ENCODE results near the gene DNAH1. TPM values are rescaled to one million over a fixed set of nuclear protein-coding genes. Genes with fewer than 3 reads are reported as not detected.
A peak's percentile ranks its signal among the peaks of the same experiment; 100 is the strongest.
"Not testable (repeated sequence)": the region's sequence is repeated elsewhere in the genome, so short reads cannot be mapped to it uniquely, and the experiment has no call there.

DNAH1 gene
- total and polyA plus RNA-seq, 2 experiments from 2014 or later = 0.81 to 1.8 TPM

GRCh38 chr3:52272172-52272571 lies 43.9 kb upstream of the DNAH1 start:
- Histone ChIP-seq H4K20me1 (replicated peaks; ENCODE audit: insufficient read depth) (peaks cover 85% of the 10 kb centered on the region), H3K27ac (ENCODE audit: low read depth) (peak overlapping the region; percentile 77), H3F3A (replicated peaks; ENCODE audit: low read depth) (peaks cover 11% of the 10 kb centered on the region; the same call in 1 of the 2 replicates), H3K36me3 (ENCODE audit: insufficient read depth) (peaks cover 32% of the 10 kb centered on the region), H3K4me1 (ENCODE audit: insufficient read depth) (peaks cover 14% of the 10 kb centered on the region), H3K79me2 (replicated peaks; ENCODE audit: insufficient read depth) (peaks cover 98% of the 10 kb centered on the region)
- not testable (repeated sequence) for H3K27me3 Mint-ChIP-seq (ENCODE audit: insufficient read depth, low read depth, poor library complexity); H3K27ac Mint-ChIP-seq; H3K4me3 ChIP-seq; H3K4me2 ChIP-seq; H3K9me2 ChIP-seq (ENCODE audit: insufficient read depth); DNase-seq (ENCODE audit: low spot score); H2AFZ ChIP-seq; H3K4me3 Mint-ChIP-seq; H3K9me3 Mint-ChIP-seq; H3K27me3 ChIP-seq (ENCODE audit: insufficient read depth); ATAC-seq
- H3K4me1 Mint-ChIP-seq = peaks cover 13% of the 10 kb centered on the region
- peaks cover 66% of the 10 kb centered on the region for H3K36me3 Mint-ChIP-seq (ENCODE audit: low read depth)

GRCh38 chr3:52272831-52273230 lies 43.3 kb upstream of the DNAH1 start:
- H3K27ac Mint-ChIP-seq = no peak overlapping the region
- TF ChIP-seq, protein P1, sequence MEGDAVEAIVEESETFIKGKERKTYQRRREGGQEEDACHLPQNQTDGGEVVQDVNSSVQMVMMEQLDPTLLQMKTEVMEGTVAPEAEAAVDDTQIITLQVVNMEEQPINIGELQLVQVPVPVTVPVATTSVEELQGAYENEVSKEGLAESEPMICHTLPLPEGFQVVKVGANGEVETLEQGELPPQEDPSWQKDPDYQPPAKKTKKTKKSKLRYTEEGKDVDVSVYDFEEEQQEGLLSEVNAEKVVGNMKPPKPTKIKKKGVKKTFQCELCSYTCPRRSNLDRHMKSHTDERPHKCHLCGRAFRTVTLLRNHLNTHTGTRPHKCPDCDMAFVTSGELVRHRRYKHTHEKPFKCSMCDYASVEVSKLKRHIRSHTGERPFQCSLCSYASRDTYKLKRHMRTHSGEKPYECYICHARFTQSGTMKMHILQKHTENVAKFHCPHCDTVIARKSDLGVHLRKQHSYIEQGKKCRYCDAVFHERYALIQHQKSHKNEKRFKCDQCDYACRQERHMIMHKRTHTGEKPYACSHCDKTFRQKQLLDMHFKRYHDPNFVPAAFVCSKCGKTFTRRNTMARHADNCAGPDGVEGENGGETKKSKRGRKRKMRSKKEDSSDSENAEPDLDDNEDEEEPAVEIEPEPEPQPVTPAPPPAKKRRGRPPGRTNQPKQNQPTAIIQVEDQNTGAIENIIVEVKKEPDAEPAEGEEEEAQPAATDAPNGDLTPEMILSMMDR (conservative IDR thresholded peaks at IDR 0.05; ENCODE audit: low read depth in 2 of 2) = no peak
- no peak for TF ChIP-seq ZNF114 (CRISPR knock-in tag; IDR thresholded peaks at IDR 0.05)
- TF ChIP-seq JUNB (IDR thresholded peaks at IDR 0.05; ENCODE audit: unreplicated experiment) = no peak
- TF ChIP-seq EZH2phosphoT487 (IDR thresholded peaks at IDR 0.05; ENCODE audit: unreplicated experiment) = no peak
- TF ChIP-seq STAT1 (IDR thresholded peaks at IDR 0.05; ENCODE audit: unreplicated experiment) = no peak
- TF ChIP-seq CREB1 (CRISPR knock-in tag; IDR thresholded peaks at IDR 0.05; ENCODE audit: low read depth) = no peak
- TF ChIP-seq NANOG (IDR thresholded peaks at IDR 0.05; ENCODE audit: borderline replicate concordance) = no peak
- TF ChIP-seq, protein P2, sequence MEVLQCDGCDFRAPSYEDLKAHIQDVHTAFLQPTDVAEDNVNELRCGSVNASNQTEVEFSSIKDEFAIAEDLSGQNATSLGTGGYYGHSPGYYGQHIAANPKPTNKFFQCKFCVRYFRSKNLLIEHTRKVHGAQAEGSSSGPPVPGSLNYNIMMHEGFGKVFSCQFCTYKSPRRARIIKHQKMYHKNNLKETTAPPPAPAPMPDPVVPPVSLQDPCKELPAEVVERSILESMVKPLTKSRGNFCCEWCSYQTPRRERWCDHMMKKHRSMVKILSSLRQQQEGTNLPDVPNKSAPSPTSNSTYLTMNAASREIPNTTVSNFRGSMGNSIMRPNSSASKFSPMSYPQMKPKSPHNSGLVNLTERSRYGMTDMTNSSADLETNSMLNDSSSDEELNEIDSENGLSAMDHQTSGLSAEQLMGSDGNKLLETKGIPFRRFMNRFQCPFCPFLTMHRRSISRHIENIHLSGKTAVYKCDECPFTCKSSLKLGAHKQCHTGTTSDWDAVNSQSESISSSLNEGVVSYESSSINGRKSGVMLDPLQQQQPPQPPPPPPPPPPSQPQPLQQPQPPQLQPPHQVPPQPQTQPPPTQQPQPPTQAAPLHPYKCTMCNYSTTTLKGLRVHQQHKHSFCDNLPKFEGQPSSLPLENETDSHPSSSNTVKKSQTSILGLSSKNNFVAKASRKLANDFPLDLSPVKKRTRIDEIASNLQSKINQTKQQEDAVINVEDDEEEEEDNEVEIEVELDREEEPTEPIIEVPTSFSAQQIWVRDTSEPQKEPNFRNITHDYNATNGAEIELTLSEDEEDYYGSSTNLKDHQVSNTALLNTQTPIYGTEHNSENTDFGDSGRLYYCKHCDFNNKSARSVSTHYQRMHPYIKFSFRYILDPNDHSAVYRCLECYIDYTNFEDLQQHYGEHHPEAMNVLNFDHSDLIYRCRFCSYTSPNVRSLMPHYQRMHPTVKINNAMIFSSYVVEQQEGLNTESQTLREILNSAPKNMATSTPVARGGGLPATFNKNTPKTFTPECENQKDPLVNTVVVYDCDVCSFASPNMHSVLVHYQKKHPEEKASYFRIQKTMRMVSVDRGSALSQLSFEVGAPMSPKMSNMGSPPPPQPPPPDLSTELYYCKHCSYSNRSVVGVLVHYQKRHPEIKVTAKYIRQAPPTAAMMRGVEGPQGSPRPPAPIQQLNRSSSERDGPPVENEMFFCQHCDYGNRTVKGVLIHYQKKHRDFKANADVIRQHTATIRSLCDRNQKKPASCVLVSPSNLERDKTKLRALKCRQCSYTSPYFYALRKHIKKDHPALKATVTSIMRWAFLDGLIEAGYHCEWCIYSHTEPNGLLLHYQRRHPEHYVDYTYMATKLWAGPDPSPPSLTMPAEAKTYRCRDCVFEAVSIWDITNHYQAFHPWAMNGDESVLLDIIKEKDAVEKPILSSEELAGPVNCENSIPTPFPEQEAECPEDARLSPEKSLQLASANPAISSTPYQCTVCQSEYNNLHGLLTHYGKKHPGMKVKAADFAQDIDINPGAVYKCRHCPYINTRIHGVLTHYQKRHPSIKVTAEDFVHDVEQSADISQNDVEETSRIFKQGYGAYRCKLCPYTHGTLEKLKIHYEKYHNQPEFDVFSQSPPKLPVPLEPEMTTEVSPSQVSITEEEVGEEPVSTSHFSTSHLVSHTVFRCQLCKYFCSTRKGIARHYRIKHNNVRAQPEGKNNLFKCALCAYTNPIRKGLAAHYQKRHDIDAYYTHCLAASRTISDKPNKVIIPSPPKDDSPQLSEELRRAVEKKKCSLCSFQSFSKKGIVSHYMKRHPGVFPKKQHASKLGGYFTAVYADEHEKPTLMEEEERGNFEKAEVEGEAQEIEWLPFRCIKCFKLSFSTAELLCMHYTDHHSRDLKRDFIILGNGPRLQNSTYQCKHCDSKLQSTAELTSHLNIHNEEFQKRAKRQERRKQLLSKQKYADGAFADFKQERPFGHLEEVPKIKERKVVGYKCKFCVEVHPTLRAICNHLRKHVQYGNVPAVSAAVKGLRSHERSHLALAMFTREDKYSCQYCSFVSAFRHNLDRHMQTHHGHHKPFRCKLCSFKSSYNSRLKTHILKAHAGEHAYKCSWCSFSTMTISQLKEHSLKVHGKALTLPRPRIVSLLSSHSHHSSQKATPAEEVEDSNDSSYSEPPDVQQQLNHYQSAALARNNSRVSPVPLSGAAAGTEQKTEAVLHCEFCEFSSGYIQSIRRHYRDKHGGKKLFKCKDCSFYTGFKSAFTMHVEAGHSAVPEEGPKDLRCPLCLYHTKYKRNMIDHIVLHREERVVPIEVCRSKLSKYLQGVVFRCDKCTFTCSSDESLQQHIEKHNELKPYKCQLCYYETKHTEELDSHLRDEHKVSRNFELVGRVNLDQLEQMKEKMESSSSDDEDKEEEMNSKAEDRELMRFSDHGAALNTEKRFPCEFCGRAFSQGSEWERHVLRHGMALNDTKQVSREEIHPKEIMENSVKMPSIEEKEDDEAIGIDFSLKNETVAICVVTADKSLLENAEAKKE (CRISPR knock-in tag; IDR thresholded peaks at IDR 0.05) = no peak
- TF ChIP-seq ZNF331 (CRISPR knock-in tag; IDR thresholded peaks at IDR 0.05; ENCODE audit: low read depth) = no peak
- TF ChIP-seq, protein P3, sequence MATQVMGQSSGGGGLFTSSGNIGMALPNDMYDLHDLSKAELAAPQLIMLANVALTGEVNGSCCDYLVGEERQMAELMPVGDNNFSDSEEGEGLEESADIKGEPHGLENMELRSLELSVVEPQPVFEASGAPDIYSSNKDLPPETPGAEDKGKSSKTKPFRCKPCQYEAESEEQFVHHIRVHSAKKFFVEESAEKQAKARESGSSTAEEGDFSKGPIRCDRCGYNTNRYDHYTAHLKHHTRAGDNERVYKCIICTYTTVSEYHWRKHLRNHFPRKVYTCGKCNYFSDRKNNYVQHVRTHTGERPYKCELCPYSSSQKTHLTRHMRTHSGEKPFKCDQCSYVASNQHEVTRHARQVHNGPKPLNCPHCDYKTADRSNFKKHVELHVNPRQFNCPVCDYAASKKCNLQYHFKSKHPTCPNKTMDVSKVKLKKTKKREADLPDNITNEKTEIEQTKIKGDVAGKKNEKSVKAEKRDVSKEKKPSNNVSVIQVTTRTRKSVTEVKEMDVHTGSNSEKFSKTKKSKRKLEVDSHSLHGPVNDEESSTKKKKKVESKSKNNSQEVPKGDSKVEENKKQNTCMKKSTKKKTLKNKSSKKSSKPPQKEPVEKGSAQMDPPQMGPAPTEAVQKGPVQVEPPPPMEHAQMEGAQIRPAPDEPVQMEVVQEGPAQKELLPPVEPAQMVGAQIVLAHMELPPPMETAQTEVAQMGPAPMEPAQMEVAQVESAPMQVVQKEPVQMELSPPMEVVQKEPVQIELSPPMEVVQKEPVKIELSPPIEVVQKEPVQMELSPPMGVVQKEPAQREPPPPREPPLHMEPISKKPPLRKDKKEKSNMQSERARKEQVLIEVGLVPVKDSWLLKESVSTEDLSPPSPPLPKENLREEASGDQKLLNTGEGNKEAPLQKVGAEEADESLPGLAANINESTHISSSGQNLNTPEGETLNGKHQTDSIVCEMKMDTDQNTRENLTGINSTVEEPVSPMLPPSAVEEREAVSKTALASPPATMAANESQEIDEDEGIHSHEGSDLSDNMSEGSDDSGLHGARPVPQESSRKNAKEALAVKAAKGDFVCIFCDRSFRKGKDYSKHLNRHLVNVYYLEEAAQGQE (IDR thresholded peaks at IDR 0.05; ENCODE audit: unreplicated experiment) = no peak
- TF ChIP-seq POLR2AphosphoS5 (IDR thresholded peaks at IDR 0.05; ENCODE audit: low read depth) = no peak

More at GRCh38 chr3:52272831-52273230, 43.3 kb upstream of the DNAH1 start:
- Histone ChIP-seq H3K27ac (ENCODE audit: low read depth) (no peak overlapping the region), H3K79me2 (replicated peaks; ENCODE audit: insufficient read depth) (peaks cover 99% of the 10 kb centered on the region), H3K4me3 (no peak overlapping the region), H3K4me2 (no peak overlapping the region), H3K27me3 (ENCODE audit: insufficient read depth) (no peaks in the 10 kb centered on the region), H3K9me2 (ENCODE audit: insufficient read depth) (no peaks in the 10 kb centered on the region), H3F3A (replicated peaks; ENCODE audit: low read depth) (peaks cover 11% of the 10 kb centered on the region; the same call in 1 of the 2 replicates), H3K4me1 (ENCODE audit: insufficient read depth) (peaks cover 14% of the 10 kb centered on the region), H2AFZ (no peak overlapping the region), H3K36me3 (ENCODE audit: insufficient read depth) (peaks cover 26% of the 10 kb centered on the region), H4K20me1 (replicated peaks; ENCODE audit: insufficient read depth) (peaks cover 91% of the 10 kb centered on the region)
- no peak for DNase-seq (ENCODE audit: low spot score)
- H3K27me3 Mint-ChIP-seq (ENCODE audit: insufficient read depth, low read depth, poor library complexity) = peaks cover 5% of the 10 kb centered on the region
- peaks cover 66% of the 10 kb centered on the region for H3K36me3 Mint-ChIP-seq (ENCODE audit: low read depth)
- peaks cover 13% of the 10 kb centered on the region for H3K4me1 Mint-ChIP-seq
- H3K9me3 Mint-ChIP-seq = no peaks in the 10 kb centered on the region
- H3K4me3 Mint-ChIP-seq = no peak overlapping the region
- ATAC-seq = no peak

Data from GM23338 (cell line).